Central memory CD4-positive, alpha-beta T cell (primary cell): ENCODE data around the gene FAM209A.
"Not testable (repeated sequence)": the region's sequence is repeated elsewhere in the genome, so short reads cannot be mapped to it uniquely, and the experiment has no call there.

Experiments used
- DNase-seq: peaks from one replicate; pipeline ENCODE4 v3.0.0; 2022
- total RNA-seq, 3 experiments: gene quantifications; one replicate each; lab custom pipeline; 2026; lab: John Stamatoyannopoulos, UW

FAM209A gene
- 0.46 to 0.96 (median 0.82) reads per million in 3 experiments for total RNA-seq

GRCh38 chr20:56524444-56524843 is at the start of gene FAM209A:
Gene FAM209A, plus strand, starts transcription at chr20:56524744. Its CDS starts 65 bp downstream, at chr20:56524809.
- DNase-seq, result not testable (repeated sequence)

- no peak for DNase-seq
These were observed 40.6 kb upstream of the FAM209A start for GRCh38 chr20:56483970-56484369.

- DNase-seq, result no peak
These were observed 37.3 kb upstream of the FAM209A start for GRCh38 chr20:56487216-56487615.

GRCh38 chr20:56488566-56488965 is 36.0 kb upstream of the FAM209A start:
- no peak for DNase-seq

GRCh38 chr20:56501116-56501515 is 23.4 kb upstream of the FAM209A start:
- no peak for DNase-seq

GRCh38 chr20:56503916-56504315 is 20.6 kb upstream of the FAM209A start:
- no peak for DNase-seq

GRCh38 chr20:56504373-56505005 is 20.1 kb upstream of the FAM209A start:
- peak; percentile 9 for DNase-seq

GRCh38 chr20:56506103-56506502 is 18.4 kb upstream of the FAM209A start:
- no peak for DNase-seq

GRCh38 chr20:56511926-56512325 is 12.6 kb upstream of the FAM209A start:
- no peak for DNase-seq

GRCh38 chr20:56513161-56514150 is 11.1 kb upstream of the FAM209A start:
- DNase-seq, result no peak

- no peak for DNase-seq
These were observed 7.9 kb upstream of the FAM209A start for GRCh38 chr20:56516631-56517030.

GRCh38 chr20:56517211-56517610 is 7.3 kb upstream of the FAM209A start:
- DNase-seq, result no peak

- DNase-seq, result no peak
These were observed 6.9 kb upstream of the FAM209A start for GRCh38 chr20:56517641-56518040.

GRCh38 chr20:56518126-56518525 is 6.4 kb upstream of the FAM209A start:
- no peak for DNase-seq

- DNase-seq, result no peak
These were observed 5.7 kb upstream of the FAM209A start for GRCh38 chr20:56518721-56519398.

- DNase-seq, result no peak
These were observed 5.0 kb upstream of the FAM209A start for GRCh38 chr20:56519551-56519950.

GRCh38 chr20:56520180-56520579 is 4.4 kb upstream of the FAM209A start:
- DNase-seq, result no peak

- not testable (repeated sequence) for DNase-seq
These were observed 3.7 kb upstream of the FAM209A start for GRCh38 chr20:56520746-56521354.

GRCh38 chr20:56522311-56522710 is 2.2 kb upstream of the FAM209A start:
- DNase-seq, result no peak

- no peak for DNase-seq
These were observed 3.0 kb downstream of the FAM209A start for GRCh38 chr20:56527521-56527920.

- DNase-seq, result not testable (repeated sequence)
These were observed 8.4 kb downstream of the FAM209A start, which contains the start of gene FAM209B for GRCh38 chr20:56532946-56533345. Gene FAM209B, plus strand, starts transcription at chr20:56533246. Its CDS starts 96 bp downstream, at chr20:56533342.

- no peak for DNase-seq
These were observed 13.5 kb downstream of the FAM209A start for GRCh38 chr20:56537997-56538396.

GRCh38 chr20:56540415-56540814 is 15.9 kb downstream of the FAM209A start:
- DNase-seq, result no peak
